Liver (tissue), 3 donors: ENCODE results near the gene CST3.

Experiments
- GABPA ChIP-seq, 2 donors: IDR thresholded peaks in 1 of 2; conservative IDR thresholded peaks in 1 of 2; 2 replicates each; pipeline ENCODE4 v1.6.1; 2016; ENCODE audit warnings: antibody characterized with exemption in 2 of 2, mild to moderate bottlenecking in 1 of 2, moderate library complexity in 1 of 2
- JUND ChIP-seq, 2 donors: IDR thresholded peaks; 2 replicates each; pipeline ENCODE4 v1.6.1; 2016; ENCODE audit warnings: antibody characterized with exemption in 2 of 2
- TF ChIP-seq, protein P1 (sequence below): fragments of 150-350 bp; IDR thresholded peaks from 2 replicates; pipeline ENCODE4 v1.5.1; 2017; ENCODE audit warnings: improper control_type of control experiment, low read depth, low read length; ENCODE audit not compliant: missing input control
- TF ChIP-seq, protein P2 (sequence below): IDR thresholded peaks from 2 replicates; pipeline ENCODE4 v1.6.1; 2016; ENCODE audit warnings: antibody characterized with exemption
- donor health status: healthy.
- donor health status: healthy.

DNA sequence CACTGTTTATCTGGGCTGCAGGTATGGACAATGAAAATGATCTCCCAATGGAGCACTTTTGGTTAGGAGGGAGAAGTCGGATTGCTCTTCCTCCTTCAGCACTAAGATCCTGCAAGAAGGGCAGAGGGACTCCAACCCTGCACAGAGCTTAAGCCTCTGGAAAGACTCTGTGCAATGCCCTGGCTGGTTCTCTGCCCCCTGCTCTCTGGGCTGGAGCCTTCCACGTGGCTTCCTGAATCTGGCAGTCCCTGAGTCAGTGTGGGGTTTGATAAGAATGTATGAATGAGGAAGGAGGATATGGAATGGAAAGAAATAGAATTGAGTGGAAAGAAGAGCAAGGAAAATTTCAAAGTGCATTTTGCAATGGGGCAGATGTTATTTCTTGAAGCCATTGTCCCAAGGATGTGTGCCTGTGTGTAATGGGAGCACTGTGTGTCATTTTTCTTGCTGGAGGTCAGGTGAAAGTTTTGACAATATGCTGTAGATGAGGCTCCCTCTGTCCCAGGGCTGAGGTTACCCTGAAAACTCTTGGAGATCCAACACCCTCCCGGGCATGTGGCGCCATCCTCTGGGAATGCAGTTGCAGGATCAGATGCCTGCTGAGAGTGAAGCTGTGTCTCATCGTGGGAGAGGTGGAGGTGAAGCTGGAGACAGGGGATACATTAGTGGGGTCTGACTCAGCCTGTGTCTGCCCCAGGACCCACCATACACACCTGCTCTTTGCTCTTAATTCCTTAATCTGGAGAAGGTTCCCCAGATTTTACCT lies 53.1 kb downstream of the CST3 start:
- TF ChIP-seq, protein P1, sequence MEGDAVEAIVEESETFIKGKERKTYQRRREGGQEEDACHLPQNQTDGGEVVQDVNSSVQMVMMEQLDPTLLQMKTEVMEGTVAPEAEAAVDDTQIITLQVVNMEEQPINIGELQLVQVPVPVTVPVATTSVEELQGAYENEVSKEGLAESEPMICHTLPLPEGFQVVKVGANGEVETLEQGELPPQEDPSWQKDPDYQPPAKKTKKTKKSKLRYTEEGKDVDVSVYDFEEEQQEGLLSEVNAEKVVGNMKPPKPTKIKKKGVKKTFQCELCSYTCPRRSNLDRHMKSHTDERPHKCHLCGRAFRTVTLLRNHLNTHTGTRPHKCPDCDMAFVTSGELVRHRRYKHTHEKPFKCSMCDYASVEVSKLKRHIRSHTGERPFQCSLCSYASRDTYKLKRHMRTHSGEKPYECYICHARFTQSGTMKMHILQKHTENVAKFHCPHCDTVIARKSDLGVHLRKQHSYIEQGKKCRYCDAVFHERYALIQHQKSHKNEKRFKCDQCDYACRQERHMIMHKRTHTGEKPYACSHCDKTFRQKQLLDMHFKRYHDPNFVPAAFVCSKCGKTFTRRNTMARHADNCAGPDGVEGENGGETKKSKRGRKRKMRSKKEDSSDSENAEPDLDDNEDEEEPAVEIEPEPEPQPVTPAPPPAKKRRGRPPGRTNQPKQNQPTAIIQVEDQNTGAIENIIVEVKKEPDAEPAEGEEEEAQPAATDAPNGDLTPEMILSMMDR = no peak
- TF ChIP-seq JUND (IDR thresholded peaks at IDR 0.05) = no peak
- TF ChIP-seq, protein P2, sequence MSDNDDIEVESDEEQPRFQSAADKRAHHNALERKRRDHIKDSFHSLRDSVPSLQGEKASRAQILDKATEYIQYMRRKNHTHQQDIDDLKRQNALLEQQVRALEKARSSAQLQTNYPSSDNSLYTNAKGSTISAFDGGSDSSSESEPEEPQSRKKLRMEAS = no peak
- TF ChIP-seq GABPA (IDR thresholded peaks at IDR 0.05 in 1 of 2, conservative IDR thresholded peaks at IDR 0.05 in 1 of 2) = no peak
